GM18517 (cell line): Measurements from ENCODE around the gene MCIDAS.
A peak's percentile ranks its signal among the peaks of the same experiment; 100 is the strongest.

Source experiments
- ATAC-seq: cut with Tn5 transposase; IDR thresholded peaks from one replicate; pipeline ENCODE4 v1.9.1; 2021; ENCODE audit warnings: mild to moderate bottlenecking, moderate library complexity; ENCODE audit not compliant: unreplicated experiment

The MCIDAS gene

GRCh38 chr5:55222985-55223811 lies 3.9 kb downstream of the MCIDAS start:
- ATAC-seq: no peak

- no peak for ATAC-seq
These were observed 4.8 kb downstream of the MCIDAS start for GRCh38 chr5:55222092-55222984.

- ATAC-seq: no peak
These were observed 6.5 kb downstream of the MCIDAS start for GRCh38 chr5:55220433-55221185.

GRCh38 chr5:55219770-55220169 lies 7.3 kb downstream of the MCIDAS start:
- no peak for ATAC-seq

GRCh38 chr5:55218967-55219366 lies 8.1 kb downstream of the MCIDAS start:
- no peak for ATAC-seq

GRCh38 chr5:55211184-55211874 lies 15.8 kb downstream of the MCIDAS start:
- ATAC-seq: no peak

GRCh38 chr5:55205001-55205400 lies 22.1 kb downstream of the MCIDAS start:
- ATAC-seq: no peak

GRCh38 chr5:55191165-55191564 lies 36.0 kb downstream of the MCIDAS start:
- ATAC-seq: no peak

- no peak for ATAC-seq
These were observed 38.2 kb downstream of the MCIDAS start for GRCh38 chr5:55188656-55189540.

GRCh38 chr5:55187370-55187769 lies 39.7 kb downstream of the MCIDAS start:
- no peak for ATAC-seq

- no peak for ATAC-seq
These were observed 47.1 kb downstream of the MCIDAS start for GRCh38 chr5:55180016-55180415.

- no peak for ATAC-seq
These were observed 50.0 kb downstream of the MCIDAS start for GRCh38 chr5:55177078-55177477.

- ATAC-seq: no peak
These were observed 50.8 kb downstream of the MCIDAS start for GRCh38 chr5:55176176-55176818.

- ATAC-seq: no peak
These were observed 51.3 kb downstream of the MCIDAS start for GRCh38 chr5:55175781-55176175.

GRCh38 chr5:55173687-55174230 lies 53.4 kb downstream of the MCIDAS start:
- peak; percentile 19 for ATAC-seq

GRCh38 chr5:55172937-55173686 lies 54.0 kb downstream of the MCIDAS start, which contains the start of gene CDC20B:
Gene CDC20B, minus strand, starts transcription at chr5:55173177. Its CDS starts 177 bp downstream, at chr5:55173000.
- peak; percentile 68 for ATAC-seq

- ATAC-seq: peak; percentile 62
These were observed 54.8 kb downstream of the MCIDAS start for GRCh38 chr5:55172051-55172899.
